GM12892 (cell line): ENCODE measurements around the gene ABCC6.

Source experiments
- POLR2A ChIP-seq: IDR thresholded peaks from 2 replicates; pipeline ENCODE4 v1.6.1; 2011; ENCODE audit warnings: low read depth, low read length, control low read depth
- POLR2AphosphoS5 ChIP-seq: IDR thresholded peaks from 2 replicates; pipeline ENCODE4 v1.6.1; 2011; ENCODE audit warnings: low read depth, low read length, control low read depth
- TAF1 ChIP-seq: IDR thresholded peaks from 2 replicates; pipeline ENCODE4 v1.6.1; 2011; ENCODE audit warnings: low read depth, mild to moderate bottlenecking, control low read depth, low read length, borderline replicate concordance

DNA sequence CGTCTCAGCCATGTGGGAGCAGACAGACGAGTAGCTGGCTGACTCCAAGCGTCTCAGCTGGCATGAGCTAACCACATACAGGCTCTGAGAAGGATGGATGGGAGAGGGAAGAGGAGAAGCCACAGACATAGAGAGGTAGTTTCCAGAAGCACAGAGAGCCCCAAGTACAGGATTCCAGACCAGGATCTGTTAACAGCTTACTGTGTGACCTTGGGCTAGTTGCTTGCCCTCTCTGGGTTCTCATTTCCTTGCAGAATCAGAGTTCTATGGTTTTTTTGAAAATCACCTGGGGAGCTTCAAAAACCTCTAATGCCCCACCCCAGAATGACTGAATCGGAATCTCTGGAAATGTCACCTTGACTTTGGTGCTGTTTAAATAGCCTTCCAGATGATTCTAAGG, 60.2 kb downstream of the ABCC6 start:
- no peak for TF ChIP-seq TAF1
- TF ChIP-seq POLR2A = no peak
- TF ChIP-seq POLR2AphosphoS5 = no peak
